GM18520 (cell line): ENCODE results near the gene AXIN1.
"Not testable (repeated sequence)": the region's sequence is repeated elsewhere in the genome, so short reads cannot be mapped to it uniquely, and the experiment has no call there.

Experiments used
- ATAC-seq: cut with Tn5 transposase; IDR thresholded peaks from one replicate; pipeline ENCODE4 v1.9.1; 2021; ENCODE audit not compliant: unreplicated experiment

Gene AXIN1

GRCh38 chr16:268141-269053 is 84.1 kb downstream of the AXIN1 start:
- ATAC-seq: no peak

- ATAC-seq: not testable (repeated sequence)
Measured at GRCh38 chr16:267562-267961, 85.0 kb downstream of the AXIN1 start.

GRCh38 chr16:266258-267164 is 86.0 kb downstream of the AXIN1 start:
- no peak for ATAC-seq

- ATAC-seq: no peak
Measured at GRCh38 chr16:265711-266110, 86.8 kb downstream of the AXIN1 start.

- ATAC-seq: no peak
Measured at GRCh38 chr16:265002-265529, 87.5 kb downstream of the AXIN1 start.

GRCh38 chr16:264440-264951 is 88.0 kb downstream of the AXIN1 start:
- no peak for ATAC-seq

- ATAC-seq: no peak
Measured at GRCh38 chr16:263944-264343, 88.6 kb downstream of the AXIN1 start.

- ATAC-seq: no peak
Measured at GRCh38 chr16:263182-263774, 89.2 kb downstream of the AXIN1 start.

- ATAC-seq: no peak
Measured at GRCh38 chr16:262121-262745, 90.3 kb downstream of the AXIN1 start.

- ATAC-seq: no peak
Measured at GRCh38 chr16:261031-261691, 91.4 kb downstream of the AXIN1 start.

- ATAC-seq: no peak
Measured at GRCh38 chr16:260326-260725, 92.2 kb downstream of the AXIN1 start.

GRCh38 chr16:259814-260253 is 92.7 kb downstream of the AXIN1 start:
- ATAC-seq: no peak

- ATAC-seq: no peak
Measured at GRCh38 chr16:259226-259625, 93.3 kb downstream of the AXIN1 start.

GRCh38 chr16:258091-258490 is 94.4 kb downstream of the AXIN1 start:
- ATAC-seq: not testable (repeated sequence)

GRCh38 chr16:255183-255582 is 97.3 kb downstream of the AXIN1 start:
- ATAC-seq: no peak

- ATAC-seq: no peak
Measured at GRCh38 chr16:254461-254860, 98.1 kb downstream of the AXIN1 start.

GRCh38 chr16:253833-254232 is 98.7 kb downstream of the AXIN1 start:
- no peak for ATAC-seq

- ATAC-seq: no peak
Measured at GRCh38 chr16:252366-253337, 99.9 kb downstream of the AXIN1 start.

- no peak for ATAC-seq
Measured at GRCh38 chr16:249431-249830, 103.1 kb downstream of the AXIN1 start.
